Fibroblast of pulmonary artery (primary cell): ENCODE measurements around the gene UGT1A4.

Experiments
- DNase-seq: peaks from one replicate; pipeline ENCODE4 v3.0.0-alpha.2; 2010; ENCODE audit warnings: low read depth
- H3K4me3 ChIP-seq: replicated peaks from 2 replicates; pipeline ENCODE4 v1.5.1; 2011; ENCODE audit warnings: low read depth, mild to moderate bottlenecking, control low read depth, low read length, moderate library complexity
- TF ChIP-seq, protein P1 (sequence below): IDR thresholded peaks from 2 replicates; pipeline ENCODE4 v1.5.1; 2011; ENCODE audit warnings: mild to moderate bottlenecking, control low read depth, low read length, inconsistent platforms; ENCODE audit errors: missing control alignments

UGT1A4 gene

DNA sequence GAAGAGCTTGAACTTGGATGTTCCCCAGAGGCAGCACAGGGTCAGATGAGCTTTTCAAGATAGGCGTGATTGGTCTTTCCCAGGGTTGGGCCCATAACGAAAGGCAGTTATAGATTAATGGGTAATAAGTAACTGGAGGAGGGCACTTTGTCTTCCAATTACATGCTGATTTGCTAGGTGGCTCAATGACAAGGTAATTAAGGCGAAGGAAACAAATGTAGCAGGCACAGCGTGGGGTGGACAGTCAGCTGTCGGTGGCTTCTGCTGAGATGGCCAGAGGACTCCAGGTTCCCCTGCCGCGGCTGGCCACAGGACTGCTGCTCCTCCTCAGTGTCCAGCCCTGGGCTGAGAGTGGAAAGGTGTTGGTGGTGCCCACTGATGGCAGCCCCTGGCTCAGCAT is at the start of gene UGT1A4:
Gene UGT1A4, plus strand, starts transcription at position 185 of the 400 bp plus-strand sequence. Its CDS starts 85 bp downstream, at position 270.
- TF ChIP-seq, protein P1, sequence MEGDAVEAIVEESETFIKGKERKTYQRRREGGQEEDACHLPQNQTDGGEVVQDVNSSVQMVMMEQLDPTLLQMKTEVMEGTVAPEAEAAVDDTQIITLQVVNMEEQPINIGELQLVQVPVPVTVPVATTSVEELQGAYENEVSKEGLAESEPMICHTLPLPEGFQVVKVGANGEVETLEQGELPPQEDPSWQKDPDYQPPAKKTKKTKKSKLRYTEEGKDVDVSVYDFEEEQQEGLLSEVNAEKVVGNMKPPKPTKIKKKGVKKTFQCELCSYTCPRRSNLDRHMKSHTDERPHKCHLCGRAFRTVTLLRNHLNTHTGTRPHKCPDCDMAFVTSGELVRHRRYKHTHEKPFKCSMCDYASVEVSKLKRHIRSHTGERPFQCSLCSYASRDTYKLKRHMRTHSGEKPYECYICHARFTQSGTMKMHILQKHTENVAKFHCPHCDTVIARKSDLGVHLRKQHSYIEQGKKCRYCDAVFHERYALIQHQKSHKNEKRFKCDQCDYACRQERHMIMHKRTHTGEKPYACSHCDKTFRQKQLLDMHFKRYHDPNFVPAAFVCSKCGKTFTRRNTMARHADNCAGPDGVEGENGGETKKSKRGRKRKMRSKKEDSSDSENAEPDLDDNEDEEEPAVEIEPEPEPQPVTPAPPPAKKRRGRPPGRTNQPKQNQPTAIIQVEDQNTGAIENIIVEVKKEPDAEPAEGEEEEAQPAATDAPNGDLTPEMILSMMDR, result no peak
- no peak within 1 kb of the TSS for H3K4me3 ChIP-seq
- DNase-seq, result no peak

DNA sequence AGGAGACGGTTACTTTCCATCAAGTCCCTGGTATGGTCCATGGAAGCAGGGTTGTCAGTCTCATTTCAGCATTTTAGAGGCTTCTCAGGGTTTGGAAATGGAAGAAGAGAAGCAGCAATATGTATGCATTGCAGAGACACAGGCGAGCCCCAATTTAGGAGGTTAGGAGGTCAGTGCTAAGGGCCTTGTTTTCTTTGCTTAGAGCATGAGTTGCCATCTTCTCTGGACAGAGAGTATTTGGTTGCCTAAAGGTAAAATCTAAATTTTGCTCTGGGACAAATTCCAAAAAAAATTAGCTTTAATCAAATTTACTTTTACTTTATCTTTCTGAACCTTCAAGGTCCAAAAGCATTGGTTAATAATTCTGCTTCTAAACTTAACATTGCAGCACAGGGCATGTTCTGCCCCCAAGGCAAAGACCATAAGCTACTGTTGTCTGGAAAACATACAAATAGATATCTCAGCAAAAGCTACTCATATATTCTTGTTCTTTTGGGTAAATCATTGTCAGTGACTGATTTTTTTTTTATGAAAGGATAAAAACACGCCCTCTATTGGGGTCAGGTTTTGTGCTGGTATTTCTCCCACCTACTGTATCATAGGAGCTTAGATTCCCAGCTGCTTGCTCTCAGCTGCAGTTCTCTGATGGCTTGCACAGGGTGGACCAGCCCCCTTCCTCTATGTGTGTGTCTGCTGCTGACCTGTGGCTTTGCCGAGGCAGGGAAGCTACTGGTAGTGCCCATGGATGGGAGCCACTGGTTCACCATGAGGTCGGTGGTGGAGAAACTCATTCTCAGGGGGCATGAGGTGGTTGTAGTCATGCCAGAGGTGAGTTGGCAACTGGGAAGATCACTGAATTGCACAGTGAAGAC is 47.0 kb upstream of the UGT1A4 start, which contains the start of gene UGT1A9:
Gene UGT1A9, plus strand, starts transcription at position 609 of the 872 bp plus-strand sequence. Its CDS starts 37 bp downstream, at position 646.
- no peak within 1 kb of the TSS for H3K4me3 ChIP-seq
- TF ChIP-seq, protein P1, result no peak
- no peak for DNase-seq

DNA sequence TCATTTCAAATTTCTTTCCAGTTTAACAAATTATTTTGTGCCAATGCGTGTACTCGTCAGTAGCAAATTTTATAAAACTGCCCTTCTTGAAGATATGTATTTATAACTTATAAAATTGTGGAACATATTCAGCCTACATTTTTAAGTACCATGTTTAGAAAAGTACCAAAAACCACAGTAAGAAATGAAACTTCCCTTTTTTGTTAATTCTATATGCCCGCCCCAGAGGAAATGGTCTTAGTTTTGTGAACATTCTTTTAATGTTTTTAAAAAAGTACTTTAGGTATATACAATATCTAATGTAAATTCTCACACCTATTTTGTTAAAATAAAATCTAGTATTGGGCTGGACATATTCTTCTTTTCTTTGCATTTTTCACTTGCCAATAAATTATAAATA is 45.6 kb upstream of the UGT1A4 start:
- H3K4me3 ChIP-seq, result no peak overlapping the region
- TF ChIP-seq, protein P1, result no peak
- no peak for DNase-seq

DNA sequence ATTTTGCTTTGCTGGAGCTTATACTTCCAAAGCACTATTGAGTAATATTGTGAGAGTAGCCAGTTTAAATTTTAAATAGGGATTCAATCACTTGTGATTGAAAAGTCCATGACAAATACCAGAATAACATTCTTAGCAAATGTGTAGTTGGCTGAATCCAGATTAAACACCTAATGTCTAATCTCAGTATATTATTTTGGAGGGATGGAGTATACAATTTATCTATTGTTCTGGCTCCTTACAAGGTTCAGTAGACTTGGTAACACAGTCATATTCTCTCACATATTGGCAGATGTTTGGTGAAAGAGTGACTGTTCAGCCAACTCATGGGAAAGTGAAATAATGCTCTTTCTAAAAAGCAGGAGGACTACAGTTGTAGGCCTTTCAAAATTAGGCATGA is 44.6 kb upstream of the UGT1A4 start:
- DNase-seq, result no peak
- TF ChIP-seq, protein P1, result no peak
- H3K4me3 ChIP-seq, result no peak overlapping the region

DNA sequence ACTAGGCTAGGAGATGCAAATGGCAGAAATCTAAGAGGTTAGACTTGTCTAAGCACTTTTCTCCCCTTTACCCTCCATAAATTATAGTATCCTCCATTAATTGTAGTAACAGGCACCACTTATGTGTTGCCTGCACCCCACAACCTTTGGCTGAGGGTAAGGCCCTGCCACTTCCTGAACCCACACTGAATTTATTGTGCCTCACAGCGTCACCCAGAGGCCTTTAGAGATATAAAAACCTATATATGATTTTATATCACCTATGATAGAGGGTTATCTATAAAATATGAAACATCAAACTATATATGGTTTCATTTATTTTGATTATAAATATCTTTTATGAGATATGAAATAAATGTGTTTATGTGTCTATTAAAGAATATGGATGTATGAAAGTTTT is 44.2 kb upstream of the UGT1A4 start:
- no peak overlapping the region for H3K4me3 ChIP-seq
- TF ChIP-seq, protein P1, result no peak
- DNase-seq, result no peak

DNA sequence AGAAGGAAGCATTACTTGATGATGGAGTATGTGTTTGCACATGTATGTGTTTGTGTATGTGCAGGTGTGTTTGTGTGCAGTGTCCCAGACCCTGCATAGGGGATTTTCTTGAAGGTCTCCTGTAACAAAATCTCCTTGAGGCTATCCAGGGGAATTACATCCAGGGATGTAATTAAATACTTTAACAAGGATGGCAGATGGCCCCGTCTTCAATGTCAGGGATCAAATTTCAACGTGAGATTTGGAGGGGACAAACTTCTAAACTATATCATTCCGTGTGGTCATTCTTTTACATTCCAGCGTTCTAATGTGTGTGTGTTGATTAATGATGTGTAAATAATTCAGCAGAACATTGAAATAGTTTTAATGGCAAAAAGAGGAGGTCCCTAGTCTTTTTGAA is 43.5 kb upstream of the UGT1A4 start:
- no peak overlapping the region for H3K4me3 ChIP-seq
- DNase-seq, result no peak
- TF ChIP-seq, protein P1, result no peak
